Spleen (tissue), 7 donors: ENCODE measurements around the gene CCDC91.

ENCODE experiments used
- CTCF ChIP-seq, 11 experiments: fragments of 200-600 bp in 7 of 11; fragments of 450-650 bp in 4 of 11; sonication (generic) in 4 of 11; IDR thresholded peaks in 8 of 11; conservative IDR thresholded peaks in 3 of 11; 1 replicate in 7 of 11; 2 replicates in 4 of 11; pipeline versions ENCODE4 v1.4.0 to v1.8.0; 2016 to 2021; ENCODE audit warnings: antibody characterized with exemption in 11 of 11, inconsistent platforms in 4 of 11, mild to moderate bottlenecking in 1 of 11
- POLR2AphosphoS5 ChIP-seq, 3 donors: sonication (generic); formaldehyde crosslinking; IDR thresholded peaks; one replicate each; pipeline ENCODE4 v1.5.1; 2017; ENCODE audit warnings: antibody characterized with exemption in 3 of 3
- donor health status: DM: no; HTN: no; CAD: no; lungs with moderate emphysema.
- donor health status: DM: no; HTN: no; CAD: no.
- donor health status: DM: no; HTN: no; CAD: no.

- no peak for TF ChIP-seq CTCF (IDR thresholded peaks at IDR 0.05 in 8 of 11, conservative IDR thresholded peaks at IDR 0.05 in 3 of 11)
- no peak for TF ChIP-seq POLR2AphosphoS5 (IDR thresholded peaks at IDR 0.05)
Measured at GRCh38 chr12:28506271-28506670, 316.0 kb downstream of the CCDC91 start.
